ENCODE measurements around the gene VCX3A.

GRCh38 chrX:6526564-6527136 is 8.3 kb downstream of the VCX3A start:
- TF ChIP-seq, protein P1, sequence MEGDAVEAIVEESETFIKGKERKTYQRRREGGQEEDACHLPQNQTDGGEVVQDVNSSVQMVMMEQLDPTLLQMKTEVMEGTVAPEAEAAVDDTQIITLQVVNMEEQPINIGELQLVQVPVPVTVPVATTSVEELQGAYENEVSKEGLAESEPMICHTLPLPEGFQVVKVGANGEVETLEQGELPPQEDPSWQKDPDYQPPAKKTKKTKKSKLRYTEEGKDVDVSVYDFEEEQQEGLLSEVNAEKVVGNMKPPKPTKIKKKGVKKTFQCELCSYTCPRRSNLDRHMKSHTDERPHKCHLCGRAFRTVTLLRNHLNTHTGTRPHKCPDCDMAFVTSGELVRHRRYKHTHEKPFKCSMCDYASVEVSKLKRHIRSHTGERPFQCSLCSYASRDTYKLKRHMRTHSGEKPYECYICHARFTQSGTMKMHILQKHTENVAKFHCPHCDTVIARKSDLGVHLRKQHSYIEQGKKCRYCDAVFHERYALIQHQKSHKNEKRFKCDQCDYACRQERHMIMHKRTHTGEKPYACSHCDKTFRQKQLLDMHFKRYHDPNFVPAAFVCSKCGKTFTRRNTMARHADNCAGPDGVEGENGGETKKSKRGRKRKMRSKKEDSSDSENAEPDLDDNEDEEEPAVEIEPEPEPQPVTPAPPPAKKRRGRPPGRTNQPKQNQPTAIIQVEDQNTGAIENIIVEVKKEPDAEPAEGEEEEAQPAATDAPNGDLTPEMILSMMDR (IDR thresholded peaks at IDR 0.05; ENCODE audit: low read depth, low read length) = no peak
- TF ChIP-seq EZH2phosphoT487 (IDR thresholded peaks at IDR 0.05; ENCODE audit: low read depth) = no peak
